ENCODE measurements around the gene EYS. TPM values are rescaled to one million over a fixed set of nuclear protein-coding genes. Genes with fewer than 3 reads are reported as not detected.

Gene EYS
- total RNA-seq, 1 experiment from 2014 or later: not detected

DNA sequence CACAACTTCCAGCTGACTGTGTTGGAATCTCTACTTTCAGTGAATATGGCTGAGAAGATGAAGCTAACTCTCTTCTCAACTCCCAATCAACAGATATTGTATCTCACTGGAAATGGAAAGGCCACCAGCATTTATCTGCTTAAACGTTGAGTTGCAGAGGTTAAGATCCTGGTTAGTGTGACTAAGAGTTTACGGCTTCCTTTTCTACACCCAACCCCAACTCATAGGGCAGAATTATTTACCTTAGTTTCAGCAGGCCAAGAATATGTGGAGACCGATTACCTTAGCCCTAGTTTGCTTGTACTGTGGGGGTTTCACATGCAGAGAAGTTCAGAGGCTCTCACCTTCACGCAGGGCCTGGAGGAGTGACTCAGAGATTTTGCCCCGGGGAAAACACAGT, 1026.6 kb downstream of the EYS start:
- no peak overlapping the region for H3K14ac ChIP-seq (ENCODE audit: insufficient read depth, low read length)
- H3K4me1 ChIP-seq (ENCODE audit: insufficient read depth, low read length): no peaks in the 10 kb centered on the region
- Mint-ChIP-seq H3K27me3 (ENCODE audit: low read depth) (no peaks in the 10 kb centered on the region; the same call in 1 of the 2 replicates), H3K4me1 (0 out of 4 replicates have a peak, but pooled peaks cover 0 to 4% of the 10 kb centered on the region in 2 experiments), H3K36me3 (ENCODE audit: insufficient read depth in 1 of 3, low read depth in 3 of 3) (no peaks in the 10 kb centered on the region), H3K9me3 (peaks cover 0 to 2% of the 10 kb centered on the region in 2 experiments; a peak in 1 of 5 replicates), H3K27ac (no peak overlapping the region), H3K4me3 (no peak overlapping the region)
- H3K9ac ChIP-seq (ENCODE audit: extremely low read depth, insufficient read length, low read length): no peak overlapping the region
- H2AK5ac ChIP-seq (ENCODE audit: insufficient read length, low read length): no peak overlapping the region
- no peaks in the 10 kb centered on the region for H3K79me2 ChIP-seq (ENCODE audit: insufficient read depth, low read length)
- TF ChIP-seq, protein P1, sequence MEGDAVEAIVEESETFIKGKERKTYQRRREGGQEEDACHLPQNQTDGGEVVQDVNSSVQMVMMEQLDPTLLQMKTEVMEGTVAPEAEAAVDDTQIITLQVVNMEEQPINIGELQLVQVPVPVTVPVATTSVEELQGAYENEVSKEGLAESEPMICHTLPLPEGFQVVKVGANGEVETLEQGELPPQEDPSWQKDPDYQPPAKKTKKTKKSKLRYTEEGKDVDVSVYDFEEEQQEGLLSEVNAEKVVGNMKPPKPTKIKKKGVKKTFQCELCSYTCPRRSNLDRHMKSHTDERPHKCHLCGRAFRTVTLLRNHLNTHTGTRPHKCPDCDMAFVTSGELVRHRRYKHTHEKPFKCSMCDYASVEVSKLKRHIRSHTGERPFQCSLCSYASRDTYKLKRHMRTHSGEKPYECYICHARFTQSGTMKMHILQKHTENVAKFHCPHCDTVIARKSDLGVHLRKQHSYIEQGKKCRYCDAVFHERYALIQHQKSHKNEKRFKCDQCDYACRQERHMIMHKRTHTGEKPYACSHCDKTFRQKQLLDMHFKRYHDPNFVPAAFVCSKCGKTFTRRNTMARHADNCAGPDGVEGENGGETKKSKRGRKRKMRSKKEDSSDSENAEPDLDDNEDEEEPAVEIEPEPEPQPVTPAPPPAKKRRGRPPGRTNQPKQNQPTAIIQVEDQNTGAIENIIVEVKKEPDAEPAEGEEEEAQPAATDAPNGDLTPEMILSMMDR (conservative IDR thresholded peaks at IDR 0.05): no peak
- no peak overlapping the region for H4K91ac ChIP-seq (ENCODE audit: insufficient read length, low read depth, low read length)
- no peak overlapping the region for H3K4me2 ChIP-seq (ENCODE audit: insufficient read depth, insufficient read length, low read length)
- H2BK15ac ChIP-seq (ENCODE audit: low read depth, low read length): no peak overlapping the region
- no peak overlapping the region for H3T11ph ChIP-seq (ENCODE audit: low read length)
- H3K79me1 ChIP-seq (ENCODE audit: insufficient read depth, low read depth, low read length, poor library complexity, severe bottlenecking): no peaks in the 10 kb centered on the region
- H3K4ac ChIP-seq (ENCODE audit: low read depth, low read length): no peak overlapping the region
- H4K20me1 ChIP-seq (ENCODE audit: control insufficient read depth, insufficient read depth, insufficient read length): no peaks in the 10 kb centered on the region
- no peaks in the 10 kb centered on the region for H3K9me3 ChIP-seq (ENCODE audit: control insufficient read depth, low read depth, low read length)
- no CpG with 5 or more reads among the region's 5 CpGs for WGBS (ENCODE audit: extremely low coverage, insufficient read length, low lambda C conversion rate)
- no peak overlapping the region for H3K23ac ChIP-seq (ENCODE audit: insufficient read length, low read depth, low read length)
- no peak overlapping the region for H2BK120ac ChIP-seq (ENCODE audit: low read depth, low read length, poor library complexity, severe bottlenecking)
- no peaks in the 10 kb centered on the region for H3K27me3 ChIP-seq (ENCODE audit: insufficient read depth, low read length)
- H2BK12ac ChIP-seq (ENCODE audit: insufficient read length, low read depth, low read length): no peak overlapping the region
- no peak overlapping the region for H3K18ac ChIP-seq (ENCODE audit: insufficient read length, low read depth, low read length)
- no peak overlapping the region for H3K27ac ChIP-seq (ENCODE audit: insufficient read length, low read depth, low read length)
- no peak overlapping the region for H4K5ac ChIP-seq (ENCODE audit: insufficient read length, low read depth, low read length)
- H3K23me2 ChIP-seq (ENCODE audit: insufficient read length, low read depth, low read length, poor library complexity, severe bottlenecking): no peaks in the 10 kb centered on the region
- no peak overlapping the region for H2BK20ac ChIP-seq (ENCODE audit: low read depth, low read length, poor library complexity, severe bottlenecking)
- H2AFZ ChIP-seq (ENCODE audit: low read length): no peak overlapping the region
- H3K56ac ChIP-seq (ENCODE audit: insufficient read length, low read depth, low read length): no peak overlapping the region
- H4K8ac ChIP-seq (replicated peaks; ENCODE audit: insufficient read length, low read depth, low read length): no peak overlapping the region
- H2BK5ac ChIP-seq (ENCODE audit: insufficient read length, low read length): no peak overlapping the region
- DNase-seq: no peak
